ENCODE data around the gene SNX11.
"Not testable (repeated sequence)": the region's sequence is repeated elsewhere in the genome, so short reads cannot be mapped to it uniquely, and the experiment has no call there.

Gene SNX11, protein sequence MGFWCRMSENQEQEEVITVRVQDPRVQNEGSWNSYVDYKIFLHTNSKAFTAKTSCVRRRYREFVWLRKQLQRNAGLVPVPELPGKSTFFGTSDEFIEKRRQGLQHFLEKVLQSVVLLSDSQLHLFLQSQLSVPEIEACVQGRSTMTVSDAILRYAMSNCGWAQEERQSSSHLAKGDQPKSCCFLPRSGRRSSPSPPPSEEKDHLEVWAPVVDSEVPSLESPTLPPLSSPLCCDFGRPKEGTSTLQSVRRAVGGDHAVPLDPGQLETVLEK

GRCh38 chr17:48107137-48108055 is at the start of gene SNX11:
TSS of gene SNX11 (plus strand) at chr17:48107766. CDS start at chr17:48112044, 4,278 bp downstream.
- peak; percentile 93 for DNase-seq

GRCh38 chr17:48058393-48059124 is 49.0 kb upstream of the SNX11 start:
- no peak for DNase-seq

GRCh38 chr17:48059125-48059668 is 48.4 kb upstream of the SNX11 start:
- no peak for DNase-seq

DNA sequence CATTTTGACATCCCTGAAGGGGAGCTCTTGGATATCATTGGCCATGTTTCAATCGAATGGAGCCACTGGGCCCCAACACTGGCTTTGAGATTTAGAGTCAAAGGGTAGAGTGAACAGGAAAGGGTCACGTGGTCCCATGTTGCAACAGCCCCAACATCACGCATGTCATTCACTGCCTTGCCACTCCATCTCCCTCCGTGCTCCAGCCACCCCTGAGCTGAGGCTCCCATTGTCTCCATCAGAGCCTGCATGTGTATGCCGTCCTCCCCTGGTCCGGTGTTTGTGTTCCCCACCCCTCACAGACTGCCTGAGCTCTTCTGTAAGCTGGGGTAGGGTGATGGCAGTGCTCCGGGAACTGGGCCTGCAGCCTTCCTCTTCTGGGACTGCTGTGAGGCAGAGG is 47.3 kb upstream of the SNX11 start:
- DNase-seq, result no peak

DNA sequence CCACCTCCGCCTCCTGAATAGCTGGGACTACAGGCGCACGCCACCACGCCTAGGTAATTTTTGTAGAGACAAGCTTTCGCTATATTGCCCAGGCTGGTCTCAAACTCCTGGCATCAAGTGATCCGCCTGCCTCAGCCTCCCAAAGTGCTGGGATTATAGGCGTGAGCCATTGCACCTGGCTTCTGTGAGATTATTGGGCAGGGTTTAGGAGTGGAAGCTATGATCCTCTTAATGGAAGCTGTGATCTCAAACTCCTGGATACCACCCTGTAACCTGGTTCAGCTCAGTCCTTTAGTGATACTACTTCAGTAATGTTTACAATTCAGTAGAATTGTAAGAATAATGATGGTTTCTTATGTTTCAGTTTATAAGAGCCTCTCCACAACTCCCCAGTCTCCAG is 45.3 kb upstream of the SNX11 start:
- no peak for DNase-seq

- DNase-seq, result no peak
Observed at GRCh38 chr17:48064638-48065037, 42.9 kb upstream of the SNX11 start.

GRCh38 chr17:48066192-48066591 is 41.4 kb upstream of the SNX11 start:
- DNase-seq, result no peak

DNA sequence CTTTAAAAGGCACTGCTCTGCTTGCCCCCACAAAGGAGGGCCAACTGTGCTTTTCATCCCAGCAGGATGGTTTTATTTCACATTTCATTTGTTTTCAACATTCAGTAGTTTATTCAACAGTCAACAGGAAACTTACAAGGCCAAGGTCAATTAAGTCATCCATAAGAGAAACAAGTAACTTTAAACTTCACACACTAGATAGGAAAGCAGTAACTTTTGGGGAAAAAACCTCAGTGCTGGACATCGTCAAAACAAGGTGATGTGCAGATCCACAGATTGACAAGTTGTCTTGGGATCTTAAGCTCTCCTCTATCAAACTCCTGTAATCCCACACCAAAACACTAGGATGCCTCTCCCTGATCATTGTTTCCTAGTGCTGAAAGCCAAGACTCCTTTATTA is 40.9 kb upstream of the SNX11 start:
- no peak for DNase-seq

DNA sequence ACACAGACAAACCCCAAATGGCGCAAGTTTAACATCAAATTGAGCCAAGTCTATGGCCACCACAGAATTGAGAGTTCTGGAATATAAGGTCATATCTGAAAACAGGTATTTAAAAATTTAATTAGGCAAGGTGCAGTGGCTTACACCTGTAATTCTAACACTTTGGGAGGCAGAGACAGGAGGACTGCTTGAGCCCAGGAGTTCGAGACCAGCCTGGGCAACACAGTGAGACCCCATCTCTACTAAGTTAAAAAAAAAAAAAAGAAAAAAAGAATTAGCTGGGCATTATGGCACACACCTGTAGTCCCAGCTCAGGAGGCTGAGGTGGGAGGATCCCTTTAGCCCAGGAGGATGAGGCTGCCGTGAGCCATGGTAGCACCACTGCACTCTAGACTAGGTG is 40.3 kb upstream of the SNX11 start:
- DNase-seq, result no peak

DNA sequence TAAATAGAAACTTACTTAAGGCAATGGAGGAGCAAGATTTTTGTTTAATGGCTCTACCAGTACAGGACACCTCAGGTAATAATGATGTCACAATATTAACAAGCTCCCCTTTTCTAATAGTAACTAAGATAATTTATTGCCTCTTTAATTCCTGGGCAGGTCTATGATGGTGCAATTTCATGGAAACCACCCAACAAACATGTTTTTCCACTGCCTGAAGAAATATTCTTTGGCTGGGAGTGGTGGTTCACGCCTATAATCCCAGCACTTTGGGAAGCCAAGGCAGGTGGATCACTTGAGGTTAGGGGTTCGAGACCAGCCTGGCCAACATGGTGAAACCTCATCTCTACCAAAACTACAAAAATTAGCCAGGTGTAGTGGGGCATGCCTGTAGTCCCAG is 39.8 kb upstream of the SNX11 start:
- DNase-seq, result not testable (repeated sequence)

GRCh38 chr17:48068491-48068961 is 39.0 kb upstream of the SNX11 start:
- peak; percentile 25 for DNase-seq

DNA sequence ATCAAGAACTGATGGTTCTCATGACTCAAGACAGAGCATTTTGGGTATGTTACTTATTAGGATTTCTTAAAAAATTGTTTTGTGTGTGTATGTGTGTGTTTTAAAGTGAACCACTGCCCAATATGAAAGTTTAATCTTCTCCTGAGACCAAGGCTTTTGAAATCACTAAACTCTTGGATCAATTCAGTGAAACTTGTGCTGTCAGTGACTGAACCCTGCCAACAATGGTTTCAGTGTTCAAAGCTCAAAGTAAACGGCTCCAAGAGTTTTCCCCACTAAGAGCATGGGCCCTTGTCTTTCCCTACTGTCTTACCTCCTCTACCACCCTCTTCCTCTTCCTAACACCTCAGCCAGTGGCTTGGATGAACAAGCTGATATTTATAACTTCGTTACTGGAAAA is 37.4 kb upstream of the SNX11 start:
- DNase-seq, result no peak

DNA sequence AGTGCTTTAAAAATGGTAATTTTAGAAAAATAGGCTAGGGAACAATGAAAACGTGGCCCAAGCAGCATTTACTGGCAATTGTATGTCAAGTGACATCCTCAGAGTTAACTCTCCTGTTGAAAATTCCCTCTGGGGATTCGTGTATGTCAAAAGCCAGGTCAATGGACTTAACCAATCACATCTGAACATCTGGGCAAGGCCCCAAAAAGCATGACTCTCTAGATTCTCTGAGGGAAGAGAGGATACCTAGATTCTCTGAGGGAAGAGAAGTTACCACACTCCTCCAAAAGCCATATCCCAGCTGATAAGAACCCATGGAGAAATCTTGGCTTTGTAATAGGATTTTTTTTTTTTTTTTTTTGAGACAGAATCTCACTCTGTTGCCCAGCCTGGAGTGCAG is 35.9 kb upstream of the SNX11 start:
- DNase-seq, result no peak

DNA sequence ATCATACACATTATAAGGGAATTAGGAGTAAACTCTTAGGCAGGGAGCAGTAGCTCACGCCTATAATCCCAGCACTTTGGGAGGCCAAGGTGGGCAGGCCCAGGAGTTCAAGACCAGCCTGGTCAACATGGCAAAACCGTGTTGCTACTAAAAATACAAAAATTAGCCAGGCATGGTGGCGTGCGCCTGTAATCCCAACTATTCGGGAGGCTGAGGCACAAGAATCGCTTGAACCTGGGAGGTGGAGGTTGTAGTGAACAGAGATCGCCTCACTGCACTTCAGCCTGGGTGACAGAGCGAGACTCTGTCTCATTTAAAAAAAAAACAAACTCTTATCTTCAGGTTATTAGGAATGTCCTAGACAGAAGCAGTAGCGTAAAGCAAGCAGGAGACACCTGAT is 34.8 kb upstream of the SNX11 start:
- not testable (repeated sequence) for DNase-seq

- DNase-seq, result not testable (repeated sequence)
Observed at GRCh38 chr17:48073566-48074094, 33.9 kb upstream of the SNX11 start.

DNA sequence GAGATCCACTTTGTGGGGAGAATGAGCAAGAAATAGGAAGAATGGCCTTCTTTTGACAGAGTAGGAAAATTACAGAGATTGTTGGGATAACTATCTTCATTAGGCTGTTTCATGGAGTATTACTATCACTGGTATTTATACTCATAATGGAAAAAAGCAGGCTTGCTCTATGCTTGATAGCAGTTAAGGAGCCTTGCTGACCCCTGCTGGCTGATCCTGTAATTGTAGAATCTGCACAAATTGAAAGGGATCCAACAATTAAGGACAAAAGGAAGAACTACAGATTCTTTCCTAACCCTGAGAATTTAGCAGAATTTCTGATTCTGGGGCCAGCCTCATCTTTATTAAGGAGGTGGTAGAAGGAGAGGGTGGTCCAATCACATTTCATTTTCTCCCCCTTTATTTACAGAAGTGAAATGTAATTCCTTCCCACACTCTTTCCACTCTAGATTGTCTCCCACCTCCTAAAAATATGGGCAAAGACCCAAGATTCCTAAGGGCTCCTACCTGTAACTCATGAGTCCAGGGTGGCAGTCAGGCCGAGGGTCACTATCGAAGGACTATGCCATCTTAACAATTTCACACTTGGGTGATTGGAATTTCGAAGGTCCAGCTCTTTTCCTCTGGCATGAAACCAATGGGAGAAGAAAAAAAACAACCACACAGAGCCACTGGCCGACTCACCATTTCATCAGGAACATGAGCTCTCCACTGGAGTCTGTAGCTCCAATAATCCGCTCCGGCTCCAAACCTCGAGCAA is 33.1 kb upstream of the SNX11 start:
- peak; percentile 69 for DNase-seq

DNA sequence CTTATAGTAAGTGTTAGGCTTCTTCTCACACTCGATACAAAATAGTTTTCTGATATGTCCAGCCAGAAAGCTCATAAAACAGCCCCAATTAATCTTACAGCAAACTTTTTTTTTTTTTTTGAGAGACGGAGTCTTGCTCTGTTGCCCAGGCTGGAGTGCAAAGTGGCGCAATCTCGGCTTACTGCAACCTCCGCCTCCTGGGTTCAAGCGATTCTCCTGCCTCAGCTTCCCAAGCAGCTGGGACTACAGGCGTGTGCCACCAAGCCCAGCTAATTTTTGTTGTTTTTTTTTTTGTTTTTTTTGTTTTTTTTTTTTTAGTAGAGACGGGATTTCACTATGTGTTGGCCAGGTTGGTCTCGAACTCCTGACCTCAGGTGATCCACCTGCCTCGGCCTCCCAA is 30.4 kb upstream of the SNX11 start:
- DNase-seq, result not testable (repeated sequence)

- no peak for DNase-seq
Observed at GRCh38 chr17:48081858-48082257, 25.7 kb upstream of the SNX11 start.

- no peak for DNase-seq
Observed at GRCh38 chr17:48084932-48085331, 22.6 kb upstream of the SNX11 start.

- DNase-seq, result no peak
Observed at GRCh38 chr17:48093341-48094045, 14.1 kb upstream of the SNX11 start.

DNA sequence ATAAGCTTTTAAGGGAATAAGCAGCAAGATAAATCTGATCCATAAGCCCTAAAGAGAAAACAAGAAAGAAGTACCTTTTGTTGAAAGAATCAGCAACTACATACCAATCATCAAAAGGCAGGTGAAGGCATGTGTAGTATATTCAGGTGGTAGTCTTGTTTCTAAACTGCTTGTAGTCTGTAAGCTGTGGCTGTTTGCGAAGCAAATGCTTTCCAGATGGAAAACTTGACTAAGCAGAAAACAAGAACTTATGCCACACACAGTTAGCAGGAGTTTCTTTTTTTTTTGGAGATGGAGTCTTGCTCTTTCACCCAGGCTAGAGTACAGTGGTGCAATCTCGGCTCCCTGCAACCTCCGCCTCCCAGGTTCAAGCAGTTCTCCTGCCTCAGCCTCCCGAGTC is 12.0 kb upstream of the SNX11 start:
- no peak for DNase-seq
